ENCODE data around the gene PPCDC. TPM values are rescaled to one million over a fixed set of nuclear protein-coding genes. Genes with fewer than 3 reads are reported as not detected.

Gene PPCDC
- total RNA-seq, 6 experiments from 2014 or later: 9.8 to 12.3 (median 11.2) TPM

GRCh38 chr15:74997543-74997942 lies 25.8 kb upstream of the PPCDC start:
- no peak for DNase-seq
- Mint-ChIP-seq H3K4me3 (no peak overlapping the region), H3K27ac (no peak overlapping the region), H3K27me3 (ENCODE audit: insufficient read depth) (peaks cover 11% of the 10 kb centered on the region), H3K36me3 (ENCODE audit: low read depth) (peaks cover 7% of the 10 kb centered on the region), H3K4me1 (ENCODE audit: low read depth) (peaks cover 14% of the 10 kb centered on the region), H3K9me3 (no peaks in the 10 kb centered on the region; the same call in 1 of the 2 replicates)
- no peak for TF ChIP-seq CTCF (IDR thresholded peaks at IDR 0.05)

GRCh38 chr15:75001310-75001709 lies 22.1 kb upstream of the PPCDC start:
- no peak overlapping the region for H3K4me3 Mint-ChIP-seq
- no peak for DNase-seq
- H3K27me3 Mint-ChIP-seq (ENCODE audit: insufficient read depth): peaks cover 8% of the 10 kb centered on the region
- peaks cover 7% of the 10 kb centered on the region for H3K36me3 Mint-ChIP-seq (ENCODE audit: low read depth)
- H3K4me1 Mint-ChIP-seq (ENCODE audit: low read depth): peaks cover 4% of the 10 kb centered on the region
- no peak for TF ChIP-seq CTCF (IDR thresholded peaks at IDR 0.05)
- no peak overlapping the region for H3K27ac Mint-ChIP-seq
- no peaks in the 10 kb centered on the region; the same call in 1 of the 2 replicates for H3K9me3 Mint-ChIP-seq

GRCh38 chr15:75002398-75002797 lies 21.0 kb upstream of the PPCDC start:
- no peak for TF ChIP-seq CTCF (IDR thresholded peaks at IDR 0.05)
- H3K4me3 Mint-ChIP-seq: no peak overlapping the region
- H3K4me1 Mint-ChIP-seq (ENCODE audit: low read depth): no peaks in the 10 kb centered on the region
- H3K36me3 Mint-ChIP-seq (ENCODE audit: low read depth): peaks cover 4% of the 10 kb centered on the region
- H3K27me3 Mint-ChIP-seq (ENCODE audit: insufficient read depth): peaks cover 5% of the 10 kb centered on the region; the same call in 1 of the 2 replicates
- no peak overlapping the region for H3K27ac Mint-ChIP-seq
- H3K9me3 Mint-ChIP-seq: no peaks in the 10 kb centered on the region; the same call in 1 of the 2 replicates
- DNase-seq: no peak

GRCh38 chr15:75007216-75007615 lies 16.2 kb upstream of the PPCDC start:
- Mint-ChIP-seq H3K27ac (no peak overlapping the region), H3K4me1 (ENCODE audit: low read depth) (no peaks in the 10 kb centered on the region), H3K9me3 (no peaks in the 10 kb centered on the region), H3K27me3 (ENCODE audit: insufficient read depth) (peaks cover 11% of the 10 kb centered on the region), H3K36me3 (ENCODE audit: low read depth) (no peaks in the 10 kb centered on the region), H3K4me3 (no peak overlapping the region)
- DNase-seq: no peak
- no peak for TF ChIP-seq CTCF (IDR thresholded peaks at IDR 0.05)

GRCh38 chr15:75008221-75008625 lies 15.2 kb upstream of the PPCDC start:
- no peak overlapping the region for H3K27ac Mint-ChIP-seq
- peaks cover 10% of the 10 kb centered on the region for H3K27me3 Mint-ChIP-seq (ENCODE audit: insufficient read depth)
- H3K4me3 Mint-ChIP-seq: no peak overlapping the region
- no peak for TF ChIP-seq CTCF (IDR thresholded peaks at IDR 0.05)
- no peaks in the 10 kb centered on the region for H3K9me3 Mint-ChIP-seq
- no peaks in the 10 kb centered on the region for H3K4me1 Mint-ChIP-seq (ENCODE audit: low read depth)
- DNase-seq: no peak
- H3K36me3 Mint-ChIP-seq (ENCODE audit: low read depth): no peaks in the 10 kb centered on the region
